Trophoblast cell (in vitro differentiated cells and primary cell): ENCODE measurements around the gene SLC25A4.
"Not testable (repeated sequence)": the region's sequence is repeated elsewhere in the genome, so short reads cannot be mapped to it uniquely, and the experiment has no call there.

Experiments
- DNase-seq, 2 donors: peaks; one replicate each; pipeline ENCODE4 v3.0.0-alpha.2; 2016
- H2AFZ ChIP-seq: 2 replicates; pipeline ENCODE4 v1.6.1; 2013; ENCODE audit warnings: low read length, moderate library complexity, mild to moderate bottlenecking; ENCODE audit not compliant: insufficient read depth, poor library complexity
- H2AK5ac ChIP-seq: 2 replicates; pipeline ENCODE4 v1.6.1; 2013; ENCODE audit warnings: mild to moderate bottlenecking, low read length
- H2BK120ac ChIP-seq: 2 replicates; pipeline ENCODE4 v1.6.1; 2013; ENCODE audit warnings: low read length, mild to moderate bottlenecking, moderate library complexity; ENCODE audit not compliant: insufficient read depth, poor library complexity
- H2BK12ac ChIP-seq: 2 replicates; pipeline ENCODE4 v1.6.1; 2013; ENCODE audit warnings: mild to moderate bottlenecking, low read length, moderate library complexity
- H2BK5ac ChIP-seq: 2 replicates; pipeline ENCODE4 v1.6.1; 2013; ENCODE audit warnings: low read length, low read depth, moderate library complexity, mild to moderate bottlenecking; ENCODE audit not compliant: poor library complexity
- H3K14ac ChIP-seq: 2 replicates; pipeline ENCODE4 v1.6.1; 2013; ENCODE audit warnings: mild to moderate bottlenecking, low read length
- H3K18ac ChIP-seq: 2 replicates; pipeline ENCODE4 v1.6.1; 2013; ENCODE audit warnings: mild to moderate bottlenecking, low read length
- H3K23ac ChIP-seq: 2 replicates; pipeline ENCODE4 v1.6.1; 2013; ENCODE audit warnings: low read length
- H3K27ac ChIP-seq: 2 replicates; pipeline ENCODE4 v1.5.1; 2013; ENCODE audit warnings: low read depth, mild to moderate bottlenecking, inconsistent platforms, low read length, moderate library complexity
- H3K27me3 ChIP-seq: 2 replicates; pipeline ENCODE4 v1.6.1; 2013; ENCODE audit warnings: inconsistent platforms, mild to moderate bottlenecking, low read length, moderate library complexity; ENCODE audit not compliant: insufficient read depth
- H3K36me3 ChIP-seq, 2 experiments: 1 replicate in 1 of 2; 2 replicates in 1 of 2; pipeline ENCODE4 v1.6.1; 2013; ENCODE audit warnings: low read length in 2 of 2, mild to moderate bottlenecking in 2 of 2, moderate library complexity in 1 of 2; ENCODE audit not compliant: insufficient read depth in 2 of 2, control insufficient read depth in 1 of 2
- H3K4ac ChIP-seq: 2 replicates; pipeline ENCODE4 v1.6.1; 2013; ENCODE audit warnings: low read depth, mild to moderate bottlenecking, low read length, moderate library complexity
- H3K4me1 ChIP-seq, 2 experiments: 1 replicate in 1 of 2; 2 replicates in 1 of 2; pipeline ENCODE4 v1.6.1; 2013; ENCODE audit warnings: low read length in 2 of 2, mild to moderate bottlenecking in 2 of 2, moderate library complexity in 1 of 2; ENCODE audit not compliant: insufficient read depth in 2 of 2, control insufficient read depth in 1 of 2
- H3K4me2 ChIP-seq: 2 replicates; pipeline ENCODE4 v1.6.1; 2013; ENCODE audit warnings: inconsistent platforms, mild to moderate bottlenecking, low read length, moderate library complexity
- H3K4me3 ChIP-seq: 2 replicates; pipeline ENCODE4 v1.5.1; 2013; ENCODE audit warnings: mild to moderate bottlenecking, low read depth, low read length, inconsistent platforms
- H3K79me1 ChIP-seq: one replicate; pipeline ENCODE4 v1.6.1; 2013; ENCODE audit warnings: low read length
- H3K79me2 ChIP-seq: 2 replicates; pipeline ENCODE4 v1.6.1; 2013; ENCODE audit warnings: low read length, mild to moderate bottlenecking; ENCODE audit not compliant: control insufficient read depth, insufficient read depth, poor library complexity
- H3K9ac ChIP-seq: 2 replicates; pipeline ENCODE4 v1.6.1; 2013; ENCODE audit warnings: mild to moderate bottlenecking, low read length
- H3K9me3 ChIP-seq: 2 replicates; pipeline ENCODE4 v1.6.1; 2013; ENCODE audit warnings: low read depth, mild to moderate bottlenecking, control low read depth, inconsistent platforms, low read length; ENCODE audit not compliant: insufficient read depth
- H4K12ac ChIP-seq: 2 replicates; pipeline ENCODE4 v1.6.1; 2013; ENCODE audit warnings: low read depth, mild to moderate bottlenecking, low read length, moderate library complexity
- H4K8ac ChIP-seq: 2 replicates; pipeline ENCODE4 v1.6.1; 2013; ENCODE audit warnings: low read depth, mild to moderate bottlenecking, low read length, moderate library complexity
- H4K91ac ChIP-seq: one replicate; pipeline ENCODE4 v1.6.1; 2013; ENCODE audit warnings: low read depth, mild to moderate bottlenecking, low read length, moderate library complexity
- WGBS: extraction: QIAGEN DNeasy Blood & Tissue Kit; methylation state at CpG from one replicate; pipeline ENCODE4 v1.1.7; 2013; ENCODE audit warnings: missing lambda C conversion rate; ENCODE audit not compliant: insufficient read length, insufficient coverage; ENCODE audit errors: extremely low coverage; 5-methylcytosine and 5-hydroxymethylcytosine counted together

SLC25A4 gene

DNA sequence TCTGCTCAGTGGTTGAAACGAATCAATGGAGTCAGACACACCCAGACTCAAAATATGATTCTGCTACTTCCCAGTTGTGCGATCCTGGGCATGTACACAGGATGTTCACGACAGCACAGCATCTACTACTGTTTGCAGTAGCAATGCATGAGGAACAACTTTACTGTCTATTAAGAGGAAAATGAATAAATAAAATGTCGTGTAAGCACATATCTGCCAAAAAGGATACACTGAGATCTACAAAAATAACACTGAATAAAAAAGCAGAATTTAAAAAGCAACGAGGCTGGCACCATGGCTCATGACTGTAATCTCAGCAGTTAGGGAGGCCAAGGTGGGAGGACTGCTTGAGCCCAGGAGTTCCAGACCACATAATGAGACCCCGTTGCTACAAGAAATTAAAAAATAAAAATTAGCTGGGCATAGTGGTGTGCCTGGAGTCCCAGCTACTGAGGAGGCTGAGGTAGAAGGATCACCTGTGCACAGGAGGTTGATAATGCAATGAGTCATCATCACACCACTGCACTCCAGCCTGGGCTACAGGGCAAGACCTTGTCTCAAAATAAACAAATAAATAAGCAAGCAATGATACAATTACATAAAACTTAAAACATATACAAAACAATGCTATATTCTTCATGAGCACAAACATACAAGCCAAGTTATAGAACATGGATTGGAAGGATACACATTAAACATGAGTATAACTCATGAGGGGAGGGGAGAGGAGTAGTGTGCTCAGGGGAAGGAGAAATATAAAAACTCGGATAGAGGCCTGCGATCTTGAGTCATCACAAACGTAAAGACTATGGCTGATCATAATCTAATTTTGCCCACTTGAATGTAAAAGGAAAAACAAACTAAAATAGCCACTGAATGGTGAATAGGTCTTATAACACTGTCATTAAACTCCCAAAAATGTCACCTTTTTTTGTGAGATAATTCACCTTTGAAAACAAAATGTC, 52.1 kb downstream of the SLC25A4 start:
- Histone ChIP-seq H3K23ac (no peak overlapping the region), H3K27ac (no peak overlapping the region), H3K79me1 (no peaks in the 10 kb centered on the region), H4K12ac (no peak overlapping the region), H2BK12ac (no peak overlapping the region), H3K9me3 (no peaks in the 10 kb centered on the region), H3K36me3 (no peaks in the 10 kb centered on the region), H3K79me2 (no peaks in the 10 kb centered on the region), H2BK120ac (no peak overlapping the region), H3K14ac (no peak overlapping the region), H2BK5ac (no peak overlapping the region), H4K8ac (no peak overlapping the region), H3K27me3 (no peaks in the 10 kb centered on the region), H2AK5ac (no peak overlapping the region), H3K4me1 (no peaks in the 10 kb centered on the region), H3K4ac (no peak overlapping the region), H3K9ac (no peak overlapping the region), H4K91ac (no peak overlapping the region), H3K18ac (no peak overlapping the region), H3K4me2 (no peak overlapping the region), H2AFZ (no peak overlapping the region), H3K4me3 (no peak overlapping the region)
- WGBS: no CpG with 5 or more reads among the region's 9 CpGs
- DNase-seq: no peak

DNA sequence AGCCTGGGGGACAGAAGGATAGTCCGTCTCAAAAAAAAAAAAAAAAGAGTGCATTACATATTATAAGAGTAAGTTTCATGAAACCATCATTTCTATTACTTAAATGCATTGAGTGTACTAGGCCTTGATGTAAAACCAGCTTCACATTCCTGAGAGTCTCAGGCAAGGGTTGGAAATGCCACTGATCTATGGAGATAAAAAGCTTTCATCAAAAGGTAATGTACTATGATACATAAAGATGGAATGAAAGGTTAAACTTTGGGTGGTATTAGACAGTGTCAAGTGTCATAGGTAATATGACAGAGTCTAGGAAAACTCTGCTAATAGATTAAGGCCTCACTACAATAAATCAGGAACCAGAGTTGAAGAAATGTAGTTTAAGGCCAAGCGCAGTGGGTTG, 53.4 kb downstream of the SLC25A4 start:
- H3K18ac ChIP-seq: no peak overlapping the region
- no peak overlapping the region for H3K27ac ChIP-seq
- no peak overlapping the region for H2AFZ ChIP-seq
- no peak overlapping the region for H2BK120ac ChIP-seq
- H3K9me3 ChIP-seq: no peaks in the 10 kb centered on the region
- no peaks in the 10 kb centered on the region for H3K27me3 ChIP-seq
- H3K9ac ChIP-seq: no peak overlapping the region
- H4K91ac ChIP-seq: no peak overlapping the region
- no peak overlapping the region for H4K12ac ChIP-seq
- H3K4me1 ChIP-seq: no peaks in the 10 kb centered on the region
- no peak overlapping the region for H4K8ac ChIP-seq
- no CpG with 5 or more reads among the region's 2 CpGs for WGBS
- peak; percentile 71 to 90 for DNase-seq
- H3K4me2 ChIP-seq: no peak overlapping the region
- no peak overlapping the region for H2BK5ac ChIP-seq
- no peak overlapping the region for H3K23ac ChIP-seq
- H3K14ac ChIP-seq: no peak overlapping the region
- H3K36me3 ChIP-seq: peaks cover 0 to 3% of the 10 kb centered on the region in 2 experiments
- no peaks in the 10 kb centered on the region for H3K79me2 ChIP-seq
- H3K4me3 ChIP-seq: no peak overlapping the region
- no peak overlapping the region for H3K4ac ChIP-seq
- no peak overlapping the region for H2BK12ac ChIP-seq
- H2AK5ac ChIP-seq: no peak overlapping the region
- no peaks in the 10 kb centered on the region for H3K79me1 ChIP-seq

DNA sequence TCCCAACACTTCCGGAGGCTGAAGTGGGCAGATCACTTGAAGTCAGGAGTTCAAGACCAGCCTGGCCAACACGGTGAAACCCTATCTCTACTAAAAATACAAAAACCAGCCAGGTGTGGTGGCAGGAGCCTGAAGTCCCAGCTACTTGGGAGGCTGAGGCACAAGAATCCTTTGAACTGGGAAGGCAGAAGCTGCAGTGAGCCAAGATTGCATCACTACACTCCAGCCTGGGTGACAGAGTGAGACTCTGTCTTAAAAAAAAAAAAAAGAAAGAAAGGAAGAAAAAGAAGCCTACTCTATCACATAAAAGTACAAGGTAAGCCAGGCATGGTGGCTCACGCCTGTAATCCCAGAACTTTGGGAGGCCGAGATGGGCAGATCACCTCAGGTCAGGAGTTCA, 55.1 kb downstream of the SLC25A4 start:
- not testable (repeated sequence) for H2BK12ac ChIP-seq, H4K8ac ChIP-seq, H4K12ac ChIP-seq, H3K4me3 ChIP-seq, H3K9ac ChIP-seq, H3K14ac ChIP-seq, H3K79me2 ChIP-seq, DNase-seq, H2AK5ac ChIP-seq, H4K91ac ChIP-seq, H3K27ac ChIP-seq, H3K79me1 ChIP-seq, H3K9me3 ChIP-seq, H2BK5ac ChIP-seq, H3K4me1 ChIP-seq, H3K27me3 ChIP-seq, H3K4me2 ChIP-seq, H3K4ac ChIP-seq, H3K18ac ChIP-seq, H3K36me3 ChIP-seq, H3K23ac ChIP-seq, H2BK120ac ChIP-seq, H2AFZ ChIP-seq
- no CpG with 5 or more reads among the region's 4 CpGs for WGBS
